Caco-2 (cell line): ENCODE data around the gene E2F6. TPM values are rescaled to one million over a fixed set of nuclear protein-coding genes. Genes with fewer than 3 reads are reported as not detected.

Source experiments
- BruUV-seq: library from RNA; stranded (reverse); fragments of 400-500 nt; replicated peaks from 2 replicates; lab custom pipeline; 2021; lab: Mats Ljungman, UMichigan
- CTCF ChIA-PET: fragments of 300-600 bp; sonication (Branson Sonifier 250); formaldehyde crosslinking; loops from one replicate; lab custom pipeline; 2022; ENCODE audit warnings: antibody characterized with exemption; lab: Charles Lee
- POLR2A ChIA-PET: fragments of 300-600 bp; sonication (Branson Sonifier 250); formaldehyde crosslinking; loops from one replicate; lab custom pipeline; 2022; ENCODE audit warnings: antibody characterized with exemption; lab: Charles Lee
- DNase-seq, 2 experiments: peaks; one replicate each; pipeline versions ENCODE4 v3.0.0 to v3.0.0-alpha.2; 2020 to 2022
- H3K27me3 ChIP-seq: replicated peaks from 2 replicates; pipeline ENCODE4 v1.6.0; 2011; ENCODE audit warnings: low read length; ENCODE audit not compliant: control insufficient read depth, insufficient read depth
- H3K36me3 ChIP-seq: 2 replicates; pipeline ENCODE4 v1.5.1; 2011; ENCODE audit warnings: low read length; ENCODE audit not compliant: control insufficient read depth, insufficient read depth
- H3K4me1 ChIP-seq: fragments of 250-450 bp; sonication (Bioruptor Pico); 2 replicates; pipeline ENCODE4 v1.5.1; 2020; ENCODE audit warnings: mild to moderate bottlenecking
- H3K4me3 ChIP-seq: 2 replicates; pipeline ENCODE4 v1.5.1; 2011; ENCODE audit warnings: low read depth, mild to moderate bottlenecking, control low read depth, low read length
- H3K9me3 ChIP-seq: fragments of 250-450 bp; sonication (Bioruptor Pico); 2 replicates; pipeline ENCODE4 v1.5.1; 2020; ENCODE audit warnings: mild to moderate bottlenecking, moderate library complexity
- H3K27ac Mint-ChIP-seq: one replicate; pipeline ENCODE4 v1.8.0; 2022; ENCODE audit warnings: mixed read lengths; ENCODE audit not compliant: unreplicated experiment
- H3K27me3 Mint-ChIP-seq: one replicate; pipeline ENCODE4 v1.8.0; 2022; ENCODE audit warnings: mixed read lengths; ENCODE audit not compliant: insufficient read depth, unreplicated experiment
- H3K36me3 Mint-ChIP-seq: one replicate; pipeline ENCODE4 v1.8.0; 2022; ENCODE audit warnings: mild to moderate bottlenecking, mixed read lengths; ENCODE audit not compliant: insufficient read depth, unreplicated experiment
- H3K4me1 Mint-ChIP-seq: one replicate; pipeline ENCODE4 v1.8.0; 2022; ENCODE audit warnings: low read depth, mixed read lengths; ENCODE audit not compliant: unreplicated experiment
- H3K4me3 Mint-ChIP-seq: one replicate; pipeline ENCODE4 v1.8.0; 2022; ENCODE audit warnings: mild to moderate bottlenecking, moderate library complexity, mixed read lengths; ENCODE audit not compliant: unreplicated experiment
- H3K9me3 Mint-ChIP-seq: one replicate; pipeline ENCODE4 v1.8.0; 2022; ENCODE audit warnings: mixed read lengths; ENCODE audit not compliant: unreplicated experiment
- CTCF ChIP-seq, 2 experiments: fragments of 200-600 bp in 1 of 2; IDR thresholded peaks; 1 replicate in 1 of 2; 2 replicates in 1 of 2; pipeline versions ENCODE4 v1.5.1 to v1.8.0; 2011 to 2022; ENCODE audit warnings: antibody characterized with exemption in 1 of 2, control low read depth in 1 of 2, inconsistent platforms in 1 of 2, low read depth in 1 of 2, low read length in 1 of 2, mild to moderate bottlenecking in 1 of 2, moderate library complexity in 1 of 2; ENCODE audit not compliant: insufficient read depth in 1 of 2, severe bottlenecking in 1 of 2, unreplicated experiment in 1 of 2
- intact Hi-C: fragments of 100-400 bp; cut with micrococcal nuclease; formaldehyde crosslinking; loops from one replicate; pipeline ENCODE4 v1.10.0; 2022; ENCODE audit not compliant: unreplicated experiment
- total RNA-seq: library from RNA; stranded (reverse); gene quantifications from 2 replicates; pipeline ENCODE4 v1.2.3, GENCODE V29; 2022

E2F6 gene
- total RNA-seq, 1 experiment from 2014 or later: 44.5 TPM

GRCh38 chr2:11499081-11499743 lies 33.3 kb upstream of the E2F6 start:
- POLR2A ChIA-PET: no interaction called here
- DNase-seq: no peak
- no peak overlapping the region for H3K4me3 Mint-ChIP-seq
- Histone ChIP-seq H3K27me3 (no peaks in the 10 kb centered on the region), H3K9me3 (no peaks in the 10 kb centered on the region), H3K4me1 (peaks cover 11% of the 10 kb centered on the region; the same call in 1 of the 2 replicates), H3K36me3 (no peaks in the 10 kb centered on the region), H3K4me3 (no peak overlapping the region)
- CTCF ChIA-PET: no interaction called here
- no peak overlapping the region for H3K27ac Mint-ChIP-seq
- TF ChIP-seq CTCF (IDR thresholded peaks at IDR 0.05; ENCODE audit: insufficient read depth in 1 of 2, low read depth in 1 of 2, low read length in 1 of 2, severe bottlenecking in 1 of 2, unreplicated experiment in 1 of 2): no peak
- intact Hi-C loops: loop anchor here (1.0 to 5.0 kb wide), 2 partner anchors 8 to 83 kb away; no protein-coding TSS in a partner anchor
- H3K9me3 Mint-ChIP-seq: peaks cover 12% of the 10 kb centered on the region
- H3K27me3 Mint-ChIP-seq: no peaks in the 10 kb centered on the region
- BruUV-seq: no TSS peak
- peaks cover 11% of the 10 kb centered on the region for H3K4me1 Mint-ChIP-seq
- no peaks in the 10 kb centered on the region for H3K36me3 Mint-ChIP-seq

DNA sequence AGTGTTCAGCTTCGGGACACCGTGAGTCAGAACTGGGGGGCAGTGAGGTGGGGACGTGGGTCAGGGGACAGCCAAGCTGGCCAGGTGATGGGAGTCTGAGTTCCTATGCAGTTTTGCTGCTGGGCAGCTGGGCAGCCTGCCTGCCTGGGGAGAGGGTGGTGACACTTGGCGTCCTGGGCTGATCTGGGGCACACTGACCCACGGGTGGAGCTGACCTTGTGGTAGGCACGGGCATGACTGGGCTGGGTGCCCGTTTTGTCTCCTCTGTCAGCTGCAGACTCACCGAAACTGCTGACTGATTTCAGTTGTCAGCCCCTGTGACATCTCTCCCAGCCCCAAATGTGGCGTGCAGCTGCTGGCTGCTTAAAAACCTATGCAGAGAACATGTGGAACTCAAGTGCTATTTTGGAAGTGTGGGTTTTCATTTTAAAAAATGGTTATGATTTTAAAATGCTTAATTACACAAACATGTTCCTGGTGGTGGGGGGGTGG lies 32.6 kb upstream of the E2F6 start:
- no TSS peak for BruUV-seq
- peaks cover 10% of the 10 kb centered on the region for H3K9me3 Mint-ChIP-seq
- Histone ChIP-seq H3K4me1 (peaks cover 11% of the 10 kb centered on the region; the same call in 1 of the 2 replicates), H3K27me3 (no peaks in the 10 kb centered on the region), H3K4me3 (no peak overlapping the region), H3K36me3 (no peaks in the 10 kb centered on the region), H3K9me3 (no peaks in the 10 kb centered on the region)
- no peaks in the 10 kb centered on the region for H3K27me3 Mint-ChIP-seq
- DNase-seq: no peak
- no peak overlapping the region for H3K27ac Mint-ChIP-seq
- intact Hi-C loops: loop anchor here (1.0 to 5.0 kb wide), 2 partner anchors 7 to 84 kb away; no protein-coding TSS in a partner anchor
- H3K4me3 Mint-ChIP-seq: no peak overlapping the region
- POLR2A ChIA-PET: no interaction called here
- no peaks in the 10 kb centered on the region for H3K36me3 Mint-ChIP-seq
- CTCF ChIA-PET: no interaction called here
- peaks cover 11% of the 10 kb centered on the region for H3K4me1 Mint-ChIP-seq
- no peak for TF ChIP-seq CTCF (IDR thresholded peaks at IDR 0.05; ENCODE audit: insufficient read depth in 1 of 2, low read depth in 1 of 2, low read length in 1 of 2, severe bottlenecking in 1 of 2, unreplicated experiment in 1 of 2)

DNA sequence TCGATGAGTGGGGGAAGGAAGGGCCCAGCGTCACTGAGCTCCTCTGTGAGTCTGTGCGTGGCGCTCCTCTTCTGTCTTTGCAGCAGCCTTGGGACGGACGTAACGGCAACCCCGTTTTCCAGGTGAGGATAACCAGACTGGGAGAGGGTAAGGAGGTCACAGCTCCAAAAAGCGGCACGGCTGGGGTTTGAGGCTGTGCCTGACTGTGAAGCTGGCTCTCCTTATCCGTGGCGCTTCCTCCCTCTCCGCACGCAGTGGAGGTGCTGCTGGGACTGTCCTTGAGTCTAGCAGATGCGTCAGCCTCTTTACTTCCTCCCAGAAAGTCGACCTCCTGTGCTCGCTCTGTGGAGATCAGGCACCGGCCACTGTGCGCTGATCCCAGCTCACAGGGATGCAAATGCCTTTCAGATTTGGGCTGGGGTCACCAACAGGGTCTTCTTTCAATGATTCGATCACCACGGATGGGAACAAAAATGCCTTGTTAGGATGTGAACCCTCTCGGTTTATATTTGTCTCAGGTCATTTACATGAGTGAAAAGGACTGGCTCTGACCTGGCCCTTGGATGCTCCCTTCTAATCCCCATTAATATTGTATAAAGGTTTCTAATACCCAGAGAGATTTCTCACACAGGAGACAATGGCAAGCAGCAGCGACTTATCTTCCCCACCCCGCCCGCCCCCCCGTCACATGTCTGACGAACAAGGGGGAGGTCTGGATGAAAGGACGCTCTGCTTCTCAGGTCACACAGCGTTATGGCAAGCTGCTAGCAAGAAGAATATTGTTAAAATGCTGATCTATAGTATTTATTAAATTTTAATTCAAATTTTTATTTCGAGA lies 30.1 kb upstream of the E2F6 start:
- H3K9me3 ChIP-seq: no peaks in the 10 kb centered on the region
- no peak overlapping the region for H3K27ac Mint-ChIP-seq
- DNase-seq: no peak
- no peak overlapping the region for H3K4me3 ChIP-seq
- no peaks in the 10 kb centered on the region for H3K36me3 Mint-ChIP-seq
- H3K4me1 ChIP-seq: peaks cover 11% of the 10 kb centered on the region; the same call in 1 of the 2 replicates
- no peaks in the 10 kb centered on the region for H3K36me3 ChIP-seq
- no peaks in the 10 kb centered on the region for H3K9me3 Mint-ChIP-seq
- no peak overlapping the region for H3K4me3 Mint-ChIP-seq
- no TSS peak for BruUV-seq
- POLR2A ChIA-PET: no interaction called here
- no peak for TF ChIP-seq CTCF (IDR thresholded peaks at IDR 0.05; ENCODE audit: insufficient read depth in 1 of 2, low read depth in 1 of 2, low read length in 1 of 2, severe bottlenecking in 1 of 2, unreplicated experiment in 1 of 2)
- no peaks in the 10 kb centered on the region for H3K27me3 ChIP-seq
- no peaks in the 10 kb centered on the region for H3K27me3 Mint-ChIP-seq
- CTCF ChIA-PET: interaction anchor here (0.7 kb wide), 1 partner anchor 425 kb away, joined by 3 read pairs; no protein-coding TSS in a partner anchor
- intact Hi-C loops: loop anchor here (5.0 kb wide), 1 partner anchor 86 kb away; no protein-coding TSS in a partner anchor
- peaks cover 5% of the 10 kb centered on the region for H3K4me1 Mint-ChIP-seq
